GM19351 (cell line): ENCODE results near the gene NOX5.
"Not testable (repeated sequence)": the region's sequence is repeated elsewhere in the genome, so short reads cannot be mapped to it uniquely, and the experiment has no call there.

Experiments
- ATAC-seq: cut with Tn5 transposase; IDR thresholded peaks from one replicate; pipeline ENCODE4 v1.9.1; 2021; ENCODE audit warnings: mild to moderate bottlenecking, moderate library complexity; ENCODE audit not compliant: unreplicated experiment

The NOX5 gene, protein sequence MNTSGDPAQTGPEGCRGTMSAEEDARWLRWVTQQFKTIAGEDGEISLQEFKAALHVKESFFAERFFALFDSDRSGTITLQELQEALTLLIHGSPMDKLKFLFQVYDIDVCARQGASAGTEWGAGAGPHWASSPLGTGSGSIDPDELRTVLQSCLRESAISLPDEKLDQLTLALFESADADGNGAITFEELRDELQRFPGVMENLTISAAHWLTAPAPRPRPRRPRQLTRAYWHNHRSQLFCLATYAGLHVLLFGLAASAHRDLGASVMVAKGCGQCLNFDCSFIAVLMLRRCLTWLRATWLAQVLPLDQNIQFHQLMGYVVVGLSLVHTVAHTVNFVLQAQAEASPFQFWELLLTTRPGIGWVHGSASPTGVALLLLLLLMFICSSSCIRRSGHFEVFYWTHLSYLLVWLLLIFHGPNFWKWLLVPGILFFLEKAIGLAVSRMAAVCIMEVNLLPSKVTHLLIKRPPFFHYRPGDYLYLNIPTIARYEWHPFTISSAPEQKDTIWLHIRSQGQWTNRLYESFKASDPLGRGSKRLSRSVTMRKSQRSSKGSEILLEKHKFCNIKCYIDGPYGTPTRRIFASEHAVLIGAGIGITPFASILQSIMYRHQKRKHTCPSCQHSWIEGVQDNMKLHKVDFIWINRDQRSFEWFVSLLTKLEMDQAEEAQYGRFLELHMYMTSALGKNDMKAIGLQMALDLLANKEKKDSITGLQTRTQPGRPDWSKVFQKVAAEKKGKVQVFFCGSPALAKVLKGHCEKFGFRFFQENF

DNA sequence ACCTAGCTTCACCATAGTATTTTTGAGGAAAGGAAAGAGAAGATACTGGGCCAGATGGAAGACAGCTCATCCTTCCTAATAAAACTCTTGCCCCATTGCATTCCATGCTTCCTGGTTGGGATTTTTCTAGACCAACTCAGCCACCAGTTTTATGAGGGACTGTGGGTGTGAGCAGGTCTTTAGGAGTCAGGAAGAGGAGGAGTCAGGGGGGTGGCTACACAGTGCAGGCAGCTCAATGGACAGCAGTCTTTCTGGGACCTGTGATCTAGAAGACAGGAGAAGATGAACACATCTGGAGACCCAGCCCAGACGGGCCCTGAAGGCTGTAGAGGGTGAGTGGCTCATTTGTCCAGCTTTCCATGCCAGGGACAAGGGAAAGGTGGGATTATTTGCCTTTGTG is at the start of gene NOX5:
NOX5 (plus strand) TSS at position 242 of the 400 bp plus-strand sequence; CDS start at position 283, 41 bp downstream.
- ATAC-seq: no peak

DNA sequence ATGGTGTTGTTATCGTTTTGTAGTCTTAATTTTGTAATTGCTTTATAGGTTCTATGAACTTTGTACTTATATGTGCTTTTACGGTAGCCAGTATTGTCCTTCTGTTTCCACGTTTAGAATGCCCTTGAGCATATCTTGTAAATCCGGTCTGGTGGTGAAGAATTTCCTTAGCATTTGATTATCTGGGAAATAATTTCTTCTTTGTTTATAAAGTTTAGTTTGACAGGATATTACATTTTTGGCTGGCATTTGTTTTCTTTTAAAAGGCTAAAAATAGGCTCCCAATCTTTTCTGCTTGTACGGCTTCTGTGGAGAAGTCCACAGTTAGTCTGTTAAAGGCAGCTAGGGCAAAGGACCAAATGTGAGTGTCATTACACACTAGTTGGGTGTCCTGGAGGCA is 47.5 kb upstream of the NOX5 start:
- no peak for ATAC-seq

DNA sequence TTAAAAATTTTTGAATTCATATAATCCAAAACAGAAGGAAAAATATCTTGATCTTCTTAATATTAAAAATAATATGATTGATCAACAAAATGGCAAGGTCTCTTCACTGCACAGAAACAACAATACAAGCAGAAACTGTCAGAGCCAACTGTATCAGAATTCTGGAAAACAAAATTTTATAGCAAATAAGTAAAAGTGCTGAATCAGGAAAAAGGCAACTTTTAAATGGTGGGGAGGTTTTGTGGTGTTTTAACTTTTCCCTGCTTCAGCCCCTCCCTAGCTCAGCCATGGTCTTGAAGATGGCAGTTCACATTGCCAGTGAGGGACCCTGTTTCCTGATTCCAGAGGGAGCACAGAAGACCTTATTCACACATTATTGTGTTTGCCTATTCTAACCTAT is 46.5 kb upstream of the NOX5 start:
- ATAC-seq: no peak

DNA sequence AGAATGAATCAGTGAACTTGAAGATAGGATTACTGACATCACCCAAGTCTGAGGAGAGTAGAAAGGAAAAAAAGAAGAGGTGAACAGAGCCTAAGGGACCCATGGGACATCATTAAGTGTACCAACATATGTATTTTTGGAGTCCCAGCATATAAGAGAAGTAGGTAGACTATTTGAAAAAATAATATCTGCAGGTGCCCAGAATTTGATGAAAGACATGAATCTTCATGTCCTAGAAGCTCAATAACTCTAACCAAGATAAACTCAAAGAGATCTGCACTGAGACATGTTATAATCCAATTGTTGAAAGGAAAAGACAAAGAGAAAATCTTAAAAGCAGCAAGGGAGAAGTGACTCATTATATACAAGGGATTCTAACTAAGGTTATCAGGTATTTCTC is 45.2 kb upstream of the NOX5 start:
- no peak for ATAC-seq

DNA sequence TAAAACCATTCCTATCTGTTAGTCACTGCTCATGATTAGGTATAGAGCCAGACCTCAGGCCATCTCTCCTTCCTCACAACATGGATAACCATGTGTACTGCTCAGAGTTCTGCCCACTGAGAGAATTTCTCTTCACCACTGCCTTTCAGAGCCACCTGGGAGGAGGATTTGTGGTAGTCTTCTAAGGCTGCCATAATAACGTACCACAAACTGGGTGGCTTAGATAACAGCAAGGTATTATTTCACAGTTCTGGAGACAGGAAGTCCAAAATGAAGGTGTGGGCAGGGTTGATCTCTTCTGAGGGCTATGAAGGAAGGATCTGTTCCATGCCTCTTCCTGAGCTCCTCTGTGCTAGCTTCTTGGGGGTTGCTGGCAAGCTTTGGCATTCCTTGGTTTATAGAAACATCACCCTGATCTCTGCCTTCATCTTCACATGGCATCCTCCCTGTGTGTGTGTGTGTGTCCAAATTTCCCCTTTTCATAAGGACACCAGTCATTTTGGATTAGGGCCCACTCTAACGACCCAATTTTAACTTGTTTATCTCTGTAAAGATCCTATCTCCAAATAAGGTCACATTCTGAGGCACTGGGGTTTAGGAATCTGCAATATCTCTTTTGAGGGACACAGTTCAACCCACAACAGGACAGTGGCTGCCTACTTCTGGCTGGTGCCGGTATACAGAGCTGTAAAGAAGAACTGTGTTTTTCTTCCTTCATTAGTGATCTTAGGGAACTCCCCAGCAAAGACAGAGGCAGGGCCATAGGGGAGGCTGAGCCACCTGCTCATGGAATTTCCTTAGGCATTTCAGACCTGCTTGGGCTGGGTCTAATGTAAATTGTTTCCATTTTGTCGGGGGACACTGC is 42.1 kb upstream of the NOX5 start:
- no peak for ATAC-seq

DNA sequence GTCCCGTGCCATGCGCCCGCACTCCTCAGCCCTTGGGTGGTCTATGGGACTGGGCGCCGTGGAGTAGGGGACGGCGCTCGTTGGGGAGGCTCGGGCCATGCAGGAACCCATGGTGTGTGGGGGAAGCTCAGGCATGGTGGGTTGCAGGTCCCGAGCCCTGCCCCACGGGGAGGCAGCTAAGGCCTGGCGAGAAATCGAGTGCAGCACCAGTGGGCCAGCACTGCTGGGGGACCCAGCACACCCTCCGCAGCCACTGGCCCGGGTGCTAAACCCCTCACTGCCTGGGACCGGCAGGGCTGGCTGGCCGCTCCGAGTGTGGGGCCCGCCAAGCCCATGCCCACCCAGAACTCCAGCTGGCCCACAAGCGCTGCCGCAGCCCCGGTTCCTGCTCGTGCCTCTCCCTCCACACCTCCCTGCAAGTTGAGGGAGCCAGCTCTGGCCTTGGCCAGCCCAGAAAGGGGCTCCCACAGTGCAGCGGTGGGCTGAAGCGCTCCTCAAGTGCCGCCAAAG is 38.8 kb upstream of the NOX5 start:
- ATAC-seq: not testable (repeated sequence)

DNA sequence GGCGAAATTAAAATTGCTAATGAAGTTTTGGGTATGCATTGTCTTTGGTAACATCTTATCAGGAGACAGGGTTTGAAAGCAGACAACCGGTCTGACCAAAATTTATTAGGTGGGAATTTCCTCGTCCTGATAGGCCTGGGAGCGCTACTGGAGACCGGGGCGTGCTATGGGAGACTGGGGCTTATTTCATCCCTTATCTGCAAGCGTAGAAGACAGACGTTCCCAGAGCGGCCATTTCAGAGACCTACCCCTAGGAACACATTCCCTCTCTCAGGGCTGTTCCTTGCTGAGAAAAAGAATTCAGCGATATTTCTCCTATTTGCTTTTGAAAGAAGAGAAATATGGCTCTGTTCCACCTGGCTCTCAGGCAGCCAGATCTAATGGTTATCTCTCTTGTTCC is 37.1 kb upstream of the NOX5 start:
- ATAC-seq: not testable (repeated sequence)

DNA sequence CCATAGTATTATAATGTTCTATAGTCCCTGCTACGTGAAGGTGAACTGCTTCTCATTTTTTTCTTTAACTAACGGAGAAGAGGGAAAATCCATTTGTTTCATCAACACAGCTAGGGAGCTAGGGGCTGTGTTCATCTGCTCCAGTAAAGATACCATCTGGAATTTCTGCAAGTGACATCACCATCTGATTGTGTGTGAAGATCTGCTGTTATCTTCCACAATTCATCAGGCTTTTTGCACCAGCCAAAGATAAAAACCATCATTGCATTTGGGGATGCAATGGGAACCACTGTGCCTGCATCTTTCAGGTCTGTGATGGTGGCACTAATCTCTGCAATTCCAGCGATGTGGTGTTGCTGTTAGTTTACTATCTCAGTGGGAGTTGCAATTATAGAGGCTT is 35.5 kb upstream of the NOX5 start:
- no peak for ATAC-seq

DNA sequence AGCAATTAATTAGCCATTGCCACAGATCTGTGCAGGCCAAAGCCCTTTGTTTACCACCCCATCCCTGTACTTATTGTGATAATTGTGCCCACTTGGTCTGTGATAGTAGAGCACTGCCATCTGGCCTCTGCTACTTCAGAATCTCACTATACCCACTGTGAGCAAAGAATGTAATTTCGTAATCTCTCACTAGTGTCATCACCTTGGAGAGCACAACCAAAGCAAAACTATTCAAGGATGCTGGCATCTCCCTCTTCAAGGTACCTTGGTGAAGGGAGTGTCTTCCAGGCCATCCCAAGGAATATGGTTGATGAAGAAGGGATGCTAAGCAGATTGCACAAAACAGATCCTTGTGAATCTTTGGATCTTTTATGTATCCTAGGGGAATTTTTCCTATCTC is 34.7 kb upstream of the NOX5 start:
- no peak for ATAC-seq

DNA sequence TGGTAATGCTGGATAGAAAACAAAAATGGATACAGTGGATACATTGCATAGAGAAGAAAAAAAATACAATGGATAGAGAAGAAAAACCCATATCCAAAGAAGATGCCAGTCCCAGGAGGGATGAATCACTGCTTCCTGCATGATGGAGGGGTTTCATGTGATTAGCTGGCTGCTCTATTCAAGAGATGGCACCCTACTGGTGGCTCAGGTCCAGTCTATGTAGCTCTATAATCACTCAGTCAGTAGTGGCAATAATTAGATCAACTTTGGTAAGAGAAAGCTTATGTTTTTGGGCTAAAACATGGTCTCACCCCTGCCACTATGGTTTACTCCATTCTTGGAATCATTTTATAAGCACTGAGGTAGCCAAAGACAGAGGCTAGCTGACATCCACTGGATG is 33.7 kb upstream of the NOX5 start:
- no peak for ATAC-seq

DNA sequence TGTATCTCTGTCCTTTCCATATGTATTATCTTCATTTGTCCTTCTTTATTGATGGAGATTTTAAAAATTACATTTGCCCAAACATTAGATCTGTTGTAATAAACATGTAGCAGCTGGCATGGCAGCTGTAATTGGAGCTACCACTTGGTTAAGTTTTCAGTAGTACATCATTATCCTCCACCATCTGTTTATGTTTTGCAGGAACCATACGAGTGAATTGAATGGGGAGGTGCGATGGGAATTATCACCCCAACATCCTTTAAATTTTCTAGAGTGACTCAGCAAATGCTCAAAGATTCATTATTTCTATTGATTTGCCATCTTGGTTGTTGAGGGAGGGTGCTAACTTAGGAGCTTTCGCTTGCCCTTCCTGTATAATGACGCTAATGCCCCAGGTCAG is 32.6 kb upstream of the NOX5 start:
- ATAC-seq: no peak

DNA sequence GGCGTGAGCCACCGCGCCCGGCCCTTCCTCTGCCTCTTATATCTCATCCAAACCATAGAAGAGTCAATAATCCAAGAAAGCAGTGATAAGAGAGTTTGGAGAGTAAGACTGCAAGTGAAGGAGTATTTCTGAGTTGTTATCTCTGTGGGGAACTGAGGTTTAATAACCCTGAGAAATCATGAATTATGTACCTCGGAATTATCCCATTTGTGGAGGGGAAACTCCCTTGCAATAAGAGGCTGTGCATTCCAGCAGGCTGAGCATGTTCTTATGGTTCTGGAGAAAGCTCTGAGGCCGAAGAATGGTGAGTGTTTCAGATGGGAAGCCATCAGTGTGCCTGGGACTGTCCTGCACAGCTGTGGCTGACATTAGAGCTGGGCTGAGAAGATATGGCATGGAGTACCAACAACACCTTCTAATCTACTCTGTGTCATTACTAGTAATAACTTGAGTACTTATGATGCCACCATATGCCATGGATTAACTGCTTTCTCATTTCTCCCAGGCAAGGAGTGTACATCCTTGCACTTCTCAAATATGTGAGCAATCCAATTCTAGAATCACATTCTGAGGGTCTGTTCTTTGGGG is 31.4 kb upstream of the NOX5 start:
- no peak for ATAC-seq

DNA sequence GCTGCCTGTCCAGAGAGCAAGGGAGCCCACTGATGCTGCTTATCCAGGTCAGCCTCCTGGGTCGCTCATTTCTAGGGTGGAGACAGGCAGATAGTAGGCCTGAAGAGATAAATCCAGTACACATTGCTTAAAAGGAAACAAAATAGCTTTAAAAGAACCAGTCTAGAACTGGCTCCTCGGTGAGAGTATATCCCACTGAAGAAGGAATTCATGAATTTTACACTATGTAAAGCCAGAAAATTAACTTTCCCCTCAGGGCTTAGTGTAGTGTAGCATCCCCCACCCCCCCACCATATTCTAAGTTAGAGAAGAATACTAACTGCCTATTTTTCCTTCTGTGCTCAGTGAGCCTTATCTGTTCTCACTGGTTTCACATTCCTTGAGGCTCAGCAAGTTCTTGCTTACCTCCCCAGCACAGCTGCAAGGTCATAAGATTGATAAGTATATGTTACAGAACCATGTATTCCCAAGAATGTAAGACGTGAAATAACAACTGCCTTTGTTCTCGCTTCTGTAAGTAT is 30.5 kb upstream of the NOX5 start:
- no peak for ATAC-seq

DNA sequence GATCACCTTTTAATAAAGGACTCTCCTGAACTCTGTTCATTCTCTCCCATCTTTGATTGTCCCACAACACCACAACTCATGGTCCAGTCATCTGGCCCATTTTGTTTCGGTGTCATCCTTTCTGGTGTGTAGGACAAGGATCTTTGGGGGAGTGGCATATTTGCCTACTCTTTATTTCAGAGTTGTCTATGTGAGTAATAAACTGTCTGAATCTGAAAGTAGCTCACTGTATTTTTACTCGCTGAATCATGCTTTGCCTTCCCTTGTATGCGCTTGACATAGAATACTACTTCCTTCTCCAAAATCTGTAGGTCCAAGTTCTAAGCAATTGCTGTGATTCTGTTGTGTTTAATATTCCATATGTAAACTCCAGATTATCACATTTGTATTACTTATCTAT is 29.9 kb upstream of the NOX5 start:
- ATAC-seq: no peak

DNA sequence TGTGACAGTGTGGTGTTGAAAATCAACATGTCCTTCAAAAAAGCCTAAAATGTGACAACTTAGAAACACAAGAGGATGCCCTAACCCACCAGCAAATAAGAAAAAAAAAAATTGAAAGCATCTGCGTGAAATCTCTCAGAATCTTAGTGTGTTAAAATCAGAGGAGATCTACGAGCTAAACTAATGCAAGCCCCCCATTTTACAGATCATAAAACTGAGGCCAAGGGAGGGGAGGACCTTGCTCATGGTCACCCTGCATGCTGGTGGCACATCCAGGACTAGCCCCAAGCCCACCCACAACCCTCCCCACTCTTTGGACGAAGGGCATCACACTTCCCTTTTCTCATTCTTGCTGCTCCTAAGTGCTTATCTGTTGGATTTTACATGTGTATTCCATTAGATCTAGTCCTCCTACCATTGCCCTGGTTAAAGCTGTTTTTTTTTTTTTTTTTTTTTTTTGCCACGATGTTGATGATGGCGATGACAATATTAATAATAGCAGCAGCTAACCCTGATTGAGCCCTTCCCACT is 29.1 kb upstream of the NOX5 start:
- ATAC-seq: no peak

DNA sequence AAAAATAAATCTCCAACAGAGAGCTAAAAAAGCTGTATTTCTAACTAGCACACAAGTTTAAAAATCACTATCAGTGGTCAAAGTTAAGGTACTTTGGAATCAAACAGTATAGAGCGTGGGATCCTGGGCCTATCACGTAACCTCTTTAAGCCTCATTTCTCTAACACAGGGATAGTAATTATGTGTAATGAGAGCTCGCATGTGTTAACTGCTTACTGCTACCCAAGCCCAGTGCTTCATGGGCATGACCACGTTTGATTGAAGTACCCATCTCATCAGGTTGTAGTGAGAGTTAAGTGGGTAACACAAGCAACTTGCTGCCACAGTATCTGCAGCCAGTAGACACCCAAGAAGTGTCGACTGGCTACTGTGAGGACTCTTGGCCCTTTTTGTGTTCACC is 28.2 kb upstream of the NOX5 start:
- ATAC-seq: no peak

DNA sequence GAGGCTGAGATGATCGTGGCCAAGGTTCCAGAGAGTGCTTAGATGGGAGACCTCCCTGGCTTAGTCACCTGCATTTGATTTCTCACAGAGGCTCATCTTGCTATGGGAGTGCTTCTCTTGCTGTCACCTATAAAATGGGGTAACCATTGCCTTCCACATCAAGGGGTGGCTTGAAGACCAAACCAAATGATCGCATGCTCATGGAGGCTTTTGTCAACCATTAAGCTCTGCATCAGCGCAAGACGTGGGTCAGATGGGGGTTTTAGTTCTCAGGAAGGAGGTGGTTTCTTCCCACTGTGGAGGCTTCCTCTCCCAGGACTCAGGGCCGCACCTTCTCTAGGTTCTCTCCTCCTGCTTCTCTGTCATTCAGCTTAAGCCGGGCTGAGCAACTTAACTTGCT is 27.4 kb upstream of the NOX5 start:
- no peak for ATAC-seq

DNA sequence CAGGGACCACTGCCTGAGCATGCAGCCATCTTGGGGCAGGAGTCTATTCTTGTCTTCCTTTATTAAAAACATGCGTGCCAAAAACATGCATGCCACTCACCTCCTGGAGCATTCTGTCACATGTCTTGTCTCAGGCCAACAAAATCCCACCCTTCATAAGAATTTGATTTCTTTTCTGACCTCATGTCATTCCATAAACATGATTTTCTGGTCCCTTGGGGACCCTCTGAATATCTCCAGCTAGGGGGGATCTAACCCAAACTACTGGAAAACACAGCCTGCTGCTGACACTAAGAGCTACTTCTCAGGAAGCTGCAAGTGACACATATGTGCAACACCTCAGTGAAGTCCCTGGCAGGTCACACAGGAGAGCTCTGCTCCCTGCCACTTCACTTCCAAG is 26.8 kb upstream of the NOX5 start:
- ATAC-seq: no peak

DNA sequence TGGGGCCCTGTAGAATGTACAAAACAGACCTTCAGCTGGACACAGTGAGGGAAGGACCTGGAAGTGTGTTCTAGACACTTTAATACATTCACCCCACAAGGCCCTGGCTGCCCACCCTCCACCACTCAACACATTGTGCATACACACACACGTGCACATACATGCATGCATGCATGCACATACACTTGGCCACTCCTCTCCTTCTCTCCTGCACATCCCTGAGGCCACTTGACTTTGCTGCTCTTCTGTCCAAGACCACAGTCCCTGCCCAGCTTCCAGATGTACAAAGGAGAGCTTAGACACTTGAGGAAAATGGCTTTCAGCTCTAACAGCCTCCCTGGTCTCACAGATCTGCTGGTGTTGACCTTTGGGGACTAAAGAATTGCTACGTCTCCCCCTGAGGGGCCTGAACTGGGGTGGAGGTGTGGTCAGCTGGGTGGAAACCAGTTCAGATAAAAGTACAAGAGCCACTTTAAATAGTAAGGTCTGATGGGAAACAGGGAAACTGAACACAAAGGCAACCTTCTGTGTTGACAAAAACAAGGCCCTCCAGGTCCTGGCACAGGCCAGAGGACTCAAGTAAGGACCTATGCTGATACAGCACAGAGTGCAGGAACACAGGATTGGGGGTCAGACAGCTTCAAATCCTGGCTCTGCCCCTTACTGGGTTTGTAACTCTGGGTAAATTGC is 24.8 kb upstream of the NOX5 start:
- no peak for ATAC-seq
